CD14-positive monocyte (primary cell): Measurements from ENCODE around the gene SELENOI. TPM values are rescaled to one million over a fixed set of nuclear protein-coding genes. Genes with fewer than 3 reads are reported as not detected.

Experiments used
- DNase-seq, 3 donors: peaks; one replicate each; pipeline ENCODE4 v3.0.0-alpha.2; 2011 to 2022
- H2AFZ ChIP-seq: 2 replicates; pipeline ENCODE4 v1.6.0; 2012; ENCODE audit warnings: mild to moderate bottlenecking, low read depth, low read length, inconsistent platforms; ENCODE audit not compliant: insufficient read depth, poor library complexity, severe bottlenecking
- H3K27ac ChIP-seq, 2 donors: 1 replicate in 1 of 2; 2 replicates in 1 of 2; pipeline ENCODE4 v1.5.1; 2012 to 2013; ENCODE audit warnings: low read length in 2 of 2, control low read depth in 1 of 2, inconsistent platforms in 1 of 2, low read depth in 1 of 2, mild to moderate bottlenecking in 1 of 2
- H3K27me3 ChIP-seq, 2 donors: one replicate each; pipeline versions ENCODE4 v1.6.0 to v1.6.1; 2011 to 2013; ENCODE audit warnings: low read length in 2 of 2; ENCODE audit not compliant: control insufficient read depth in 2 of 2, insufficient read depth in 2 of 2
- H3K36me3 ChIP-seq, 2 donors: replicated peaks in 1 of 2; 1 replicate in 1 of 2; 2 replicates in 1 of 2; pipeline versions ENCODE4 v1.5.1 to v1.6.1; 2012 to 2013; ENCODE audit warnings: low read length in 2 of 2, control low read depth in 1 of 2, inconsistent platforms in 1 of 2, mild to moderate bottlenecking in 1 of 2; ENCODE audit not compliant: insufficient read depth in 2 of 2, control insufficient read depth in 1 of 2
- H3K4me1 ChIP-seq, 2 donors: 1 replicate in 1 of 2; 2 replicates in 1 of 2; pipeline versions ENCODE4 v1.5.1 to v1.6.1; 2012 to 2013; ENCODE audit warnings: low read length in 2 of 2, control low read depth in 1 of 2, inconsistent platforms in 1 of 2, mild to moderate bottlenecking in 1 of 2, moderate library complexity in 1 of 2; ENCODE audit not compliant: insufficient read depth in 2 of 2, control insufficient read depth in 1 of 2
- H3K4me2 ChIP-seq: replicated peaks from 2 replicates; pipeline ENCODE3; 2012; ENCODE audit warnings: low read length, moderate library complexity, mild to moderate bottlenecking; ENCODE audit not compliant: poor library complexity, severe bottlenecking; ENCODE audit errors: extremely low read depth
- H3K4me3 ChIP-seq, 3 experiments: fragments of 200-600 bp in 1 of 3; sonication (generic) in 1 of 3; replicated peaks in 1 of 3; 1 replicate in 2 of 3; 2 replicates in 1 of 3; pipeline ENCODE4 v1.5.1; 2011 to 2013; ENCODE audit warnings: low read length in 3 of 3, mild to moderate bottlenecking in 3 of 3, control low read depth in 2 of 3, low read depth in 2 of 3, inconsistent platforms in 1 of 3, moderate library complexity in 1 of 3
- H3K79me2 ChIP-seq: 2 replicates; pipeline ENCODE4 v1.6.0; 2012; ENCODE audit warnings: mild to moderate bottlenecking, control low read depth, inconsistent platforms, low read length, moderate library complexity; ENCODE audit not compliant: insufficient read depth
- H3K9ac ChIP-seq: 2 replicates; pipeline ENCODE4 v1.6.0; 2017; ENCODE audit warnings: low read length, mild to moderate bottlenecking; ENCODE audit not compliant: insufficient read depth, poor library complexity, severe bottlenecking
- H3K9me3 ChIP-seq, 2 donors: replicated peaks in 1 of 2; 1 replicate in 1 of 2; 2 replicates in 1 of 2; pipeline versions ENCODE4 v1.5.1 to v1.6.1; 2012 to 2013; ENCODE audit warnings: low read length in 2 of 2, control low read depth in 1 of 2; ENCODE audit not compliant: control insufficient read depth in 1 of 2, insufficient read depth in 1 of 2
- H4K20me1 ChIP-seq: 2 replicates; pipeline ENCODE4 v1.6.0; 2012; ENCODE audit warnings: mild to moderate bottlenecking, low read length, control low read depth, moderate library complexity; ENCODE audit not compliant: insufficient read depth
- H3K27ac Mint-ChIP-seq, 7 donors: one replicate each; pipeline ENCODE4 v1.8.0; 2020; ENCODE audit warnings: mild to moderate bottlenecking in 7 of 7, mixed read lengths in 7 of 7, moderate library complexity in 6 of 7, inconsistent platforms in 2 of 7
- H3K27me3 Mint-ChIP-seq, 3 donors: one replicate each; pipeline ENCODE4 v1.8.0; 2021 to 2022; ENCODE audit warnings: low read depth in 3 of 3, mild to moderate bottlenecking in 3 of 3, mixed read lengths in 3 of 3, moderate library complexity in 3 of 3, inconsistent platforms in 1 of 3
- H3K36me3 Mint-ChIP-seq, 2 donors: one replicate each; pipeline ENCODE4 v1.8.0; 2020; ENCODE audit warnings: mixed read lengths in 2 of 2, inconsistent platforms in 1 of 2, mild to moderate bottlenecking in 1 of 2
- H3K4me1 Mint-ChIP-seq: one replicate; pipeline ENCODE4 v1.8.0; 2020; ENCODE audit warnings: mild to moderate bottlenecking, mixed read lengths
- H3K4me3 Mint-ChIP-seq, 2 donors: one replicate each; pipeline ENCODE4 v1.8.0; 2020; ENCODE audit warnings: mild to moderate bottlenecking in 2 of 2, mixed read lengths in 2 of 2, moderate library complexity in 1 of 2
- H3K9me3 Mint-ChIP-seq, 7 donors: one replicate each; pipeline ENCODE4 v1.8.0; 2020 to 2022; ENCODE audit warnings: mixed read lengths in 7 of 7, mild to moderate bottlenecking in 6 of 7, moderate library complexity in 6 of 7, inconsistent platforms in 2 of 7
- CTCF ChIP-seq: fragments of 200-600 bp; IDR thresholded peaks from one replicate; pipeline ENCODE4 v1.8.0; 2022; ENCODE audit warnings: antibody characterized with exemption, mild to moderate bottlenecking
- WGBS: methylation state at CpG from one replicate; pipeline ENCODE4 v1.1.5; 2013; ENCODE audit warnings: missing lambda C conversion rate; ENCODE audit not compliant: insufficient coverage; 5-methylcytosine and 5-hydroxymethylcytosine counted together
- intact Hi-C, 2 donors: fragments of 100-400 bp; cut with micrococcal nuclease; formaldehyde crosslinking; loops; one replicate each; pipeline versions ENCODE4 v1.15.0 to v1.15.1; 2023
- polyA plus RNA-seq, 3 donors: library from polyadenylated mRNA; depleted of rRNA in 1 of 3; unstranded in 2 of 3; stranded (reverse) in 1 of 3; fragments of 300-500 nt in 2 of 3; fragments of >200 nt in 1 of 3; fragmentation: Illumina TruSeq in 2 of 3; gene quantifications; 1 replicate in 2 of 3; 2 replicates in 1 of 3; pipeline ENCODE4 v1.2.3, GENCODE V29; 2012 to 2021

The SELENOI gene
- polyA plus RNA-seq, 3 donors: 2.3 to 3.2 (median 2.5) TPM

GRCh38 chr2:26435106-26435505 is 89.2 kb downstream of the SELENOI start:
- Mint-ChIP-seq H3K4me1 (peaks cover 6% of the 10 kb centered on the region), H3K4me3 (no peak overlapping the region), H3K27me3 (peaks cover 0 to 7% (median 6%) of the 10 kb centered on the region in 3 donors), H3K36me3 (no peaks in the 10 kb centered on the region), H3K27ac (no peak overlapping the region), H3K9me3 (no peaks in the 10 kb centered on the region)
- Histone ChIP-seq H3K27me3 (no peaks in the 10 kb centered on the region), H3K4me2 (no peak overlapping the region), H3K9me3 (no peaks in the 10 kb centered on the region), H3K27ac (no peak overlapping the region), H3K36me3 (no peaks in the 10 kb centered on the region), H4K20me1 (no peaks in the 10 kb centered on the region), H3K4me1 (no peaks in the 10 kb centered on the region), H2AFZ (no peak overlapping the region), H3K9ac (no peak overlapping the region), H3K79me2 (no peaks in the 10 kb centered on the region), H3K4me3 (no peak overlapping the region)
- WGBS: no CpG with 5 or more reads among the region's 2 CpGs
- intact Hi-C loops: no loop called here
- DNase-seq: no peak
- no peak for TF ChIP-seq CTCF

GRCh38 chr2:26438526-26438925 is 92.6 kb downstream of the SELENOI start:
- Histone ChIP-seq H4K20me1 (no peaks in the 10 kb centered on the region), H3K27ac (no peak overlapping the region), H3K9me3 (no peaks in the 10 kb centered on the region), H3K4me1 (no peaks in the 10 kb centered on the region), H3K36me3 (no peaks in the 10 kb centered on the region), H2AFZ (no peak overlapping the region), H3K9ac (no peak overlapping the region), H3K4me2 (no peak overlapping the region), H3K4me3 (no peak overlapping the region), H3K27me3 (no peaks in the 10 kb centered on the region), H3K79me2 (no peaks in the 10 kb centered on the region)
- 74% methylated on average over 7 of the region's 8 CpGs for WGBS
- Mint-ChIP-seq H3K27ac (no peak overlapping the region), H3K4me3 (no peak overlapping the region), H3K9me3 (no peaks in the 10 kb centered on the region), H3K27me3 (peaks cover 3 to 4% (median 3%) of the 10 kb centered on the region in 3 donors), H3K4me1 (peaks cover 5% of the 10 kb centered on the region), H3K36me3 (no peaks in the 10 kb centered on the region)
- TF ChIP-seq CTCF: no peak
- no peak for DNase-seq
- intact Hi-C loops: no loop called here
